Caco-2 (cell line): Measurements from ENCODE around the gene UPP2. TPM values are rescaled to one million over a fixed set of nuclear protein-coding genes. Genes with fewer than 3 reads are reported as not detected.
A peak's percentile ranks its signal among the peaks of the same experiment; 100 is the strongest.

ENCODE experiments used
- BruUV-seq: library from RNA; stranded (reverse); fragments of 400-500 nt; replicated peaks from 2 replicates; lab custom pipeline; 2021; lab: Mats Ljungman, UMichigan
- CTCF ChIA-PET: fragments of 300-600 bp; sonication (Branson Sonifier 250); formaldehyde crosslinking; loops from one replicate; lab custom pipeline; 2022; ENCODE audit warnings: antibody characterized with exemption; lab: Charles Lee
- POLR2A ChIA-PET: fragments of 300-600 bp; sonication (Branson Sonifier 250); formaldehyde crosslinking; loops from one replicate; lab custom pipeline; 2022; ENCODE audit warnings: antibody characterized with exemption; lab: Charles Lee
- DNase-seq, 2 experiments: peaks; one replicate each; pipeline versions ENCODE4 v3.0.0 to v3.0.0-alpha.2; 2020 to 2022
- H3K27me3 ChIP-seq: replicated peaks from 2 replicates; pipeline ENCODE4 v1.6.0; 2011; ENCODE audit warnings: low read length; ENCODE audit not compliant: control insufficient read depth, insufficient read depth
- H3K36me3 ChIP-seq: 2 replicates; pipeline ENCODE4 v1.5.1; 2011; ENCODE audit warnings: low read length; ENCODE audit not compliant: control insufficient read depth, insufficient read depth
- H3K4me1 ChIP-seq: fragments of 250-450 bp; sonication (Bioruptor Pico); 2 replicates; pipeline ENCODE4 v1.5.1; 2020; ENCODE audit warnings: mild to moderate bottlenecking
- H3K4me3 ChIP-seq: 2 replicates; pipeline ENCODE4 v1.5.1; 2011; ENCODE audit warnings: low read depth, mild to moderate bottlenecking, control low read depth, low read length
- H3K9me3 ChIP-seq: fragments of 250-450 bp; sonication (Bioruptor Pico); 2 replicates; pipeline ENCODE4 v1.5.1; 2020; ENCODE audit warnings: mild to moderate bottlenecking, moderate library complexity
- H3K27ac Mint-ChIP-seq: one replicate; pipeline ENCODE4 v1.8.0; 2022; ENCODE audit warnings: mixed read lengths; ENCODE audit not compliant: unreplicated experiment
- H3K27me3 Mint-ChIP-seq: one replicate; pipeline ENCODE4 v1.8.0; 2022; ENCODE audit warnings: mixed read lengths; ENCODE audit not compliant: insufficient read depth, unreplicated experiment
- H3K36me3 Mint-ChIP-seq: one replicate; pipeline ENCODE4 v1.8.0; 2022; ENCODE audit warnings: mild to moderate bottlenecking, mixed read lengths; ENCODE audit not compliant: insufficient read depth, unreplicated experiment
- H3K4me1 Mint-ChIP-seq: one replicate; pipeline ENCODE4 v1.8.0; 2022; ENCODE audit warnings: low read depth, mixed read lengths; ENCODE audit not compliant: unreplicated experiment
- H3K4me3 Mint-ChIP-seq: one replicate; pipeline ENCODE4 v1.8.0; 2022; ENCODE audit warnings: mild to moderate bottlenecking, moderate library complexity, mixed read lengths; ENCODE audit not compliant: unreplicated experiment
- H3K9me3 Mint-ChIP-seq: one replicate; pipeline ENCODE4 v1.8.0; 2022; ENCODE audit warnings: mixed read lengths; ENCODE audit not compliant: unreplicated experiment
- intact Hi-C: fragments of 100-400 bp; cut with micrococcal nuclease; formaldehyde crosslinking; loops from one replicate; pipeline ENCODE4 v1.10.0; 2022; ENCODE audit not compliant: unreplicated experiment
- total RNA-seq: library from RNA; stranded (reverse); gene quantifications from 2 replicates; pipeline ENCODE4 v1.2.3, GENCODE V29; 2022
- TF ChIP-seq, protein P1 (sequence below), 2 experiments: fragments of 200-600 bp in 1 of 2; IDR thresholded peaks; 1 replicate in 1 of 2; 2 replicates in 1 of 2; pipeline versions ENCODE4 v1.5.1 to v1.8.0; 2011 to 2022; ENCODE audit warnings: antibody characterized with exemption in 1 of 2, control low read depth in 1 of 2, inconsistent platforms in 1 of 2, low read depth in 1 of 2, low read length in 1 of 2, mild to moderate bottlenecking in 1 of 2, moderate library complexity in 1 of 2; ENCODE audit not compliant: insufficient read depth in 1 of 2, severe bottlenecking in 1 of 2, unreplicated experiment in 1 of 2

The UPP2 gene
- total RNA-seq, 1 experiment from 2014 or later = not detected

GRCh38 chr2:158174956-158175355 is 73.3 kb downstream of the UPP2 start:
- Mint-ChIP-seq H3K36me3 (no peaks in the 10 kb centered on the region), H3K4me1 (peaks cover 3% of the 10 kb centered on the region), H3K27ac (no peak overlapping the region), H3K27me3 (no peaks in the 10 kb centered on the region), H3K9me3 (no peaks in the 10 kb centered on the region), H3K4me3 (no peak overlapping the region)
- Histone ChIP-seq H3K4me1 (peaks cover 4% of the 10 kb centered on the region; the same call in 1 of the 2 replicates), H3K4me3 (no peak overlapping the region), H3K36me3 (no peaks in the 10 kb centered on the region), H3K9me3 (no peaks in the 10 kb centered on the region), H3K27me3 (no peaks in the 10 kb centered on the region)
- BruUV-seq = no TSS peak
- intact Hi-C loops = no loop called here
- ChIA-PET CTCF (interaction anchor here (0.6 to 3.4 kb wide), 2 partner anchors 141 to 210 kb away, joined by 5 to 11 read pairs; no protein-coding TSS in a partner anchor), POLR2A (no interaction called here)
- no peak for DNase-seq
- TF ChIP-seq, protein P1, sequence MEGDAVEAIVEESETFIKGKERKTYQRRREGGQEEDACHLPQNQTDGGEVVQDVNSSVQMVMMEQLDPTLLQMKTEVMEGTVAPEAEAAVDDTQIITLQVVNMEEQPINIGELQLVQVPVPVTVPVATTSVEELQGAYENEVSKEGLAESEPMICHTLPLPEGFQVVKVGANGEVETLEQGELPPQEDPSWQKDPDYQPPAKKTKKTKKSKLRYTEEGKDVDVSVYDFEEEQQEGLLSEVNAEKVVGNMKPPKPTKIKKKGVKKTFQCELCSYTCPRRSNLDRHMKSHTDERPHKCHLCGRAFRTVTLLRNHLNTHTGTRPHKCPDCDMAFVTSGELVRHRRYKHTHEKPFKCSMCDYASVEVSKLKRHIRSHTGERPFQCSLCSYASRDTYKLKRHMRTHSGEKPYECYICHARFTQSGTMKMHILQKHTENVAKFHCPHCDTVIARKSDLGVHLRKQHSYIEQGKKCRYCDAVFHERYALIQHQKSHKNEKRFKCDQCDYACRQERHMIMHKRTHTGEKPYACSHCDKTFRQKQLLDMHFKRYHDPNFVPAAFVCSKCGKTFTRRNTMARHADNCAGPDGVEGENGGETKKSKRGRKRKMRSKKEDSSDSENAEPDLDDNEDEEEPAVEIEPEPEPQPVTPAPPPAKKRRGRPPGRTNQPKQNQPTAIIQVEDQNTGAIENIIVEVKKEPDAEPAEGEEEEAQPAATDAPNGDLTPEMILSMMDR (IDR thresholded peaks at IDR 0.05; ENCODE audit: insufficient read depth in 1 of 2, low read depth in 1 of 2, low read length in 1 of 2, severe bottlenecking in 1 of 2, unreplicated experiment in 1 of 2) = no peak

DNA sequence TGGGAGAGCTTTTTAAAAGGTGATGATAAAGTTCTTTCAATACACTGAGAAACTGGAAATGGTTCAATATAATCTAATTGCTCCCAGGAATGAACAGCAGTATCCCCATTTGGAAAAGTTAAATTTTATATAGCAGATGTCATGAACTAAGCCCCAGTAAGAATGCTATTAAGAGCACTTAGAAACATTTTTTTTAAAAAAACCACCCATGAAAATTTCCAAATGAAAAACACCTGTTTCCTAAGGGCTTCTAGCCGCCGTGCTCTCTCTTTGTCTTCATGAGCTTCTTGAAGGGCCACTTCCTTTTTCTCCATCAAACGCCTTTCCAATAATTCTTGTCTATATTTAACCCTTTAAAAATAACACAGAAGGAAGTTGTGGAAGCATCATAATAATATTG is 77.0 kb downstream of the UPP2 start:
- H3K4me3 Mint-ChIP-seq = no peak overlapping the region
- H3K36me3 ChIP-seq = no peaks in the 10 kb centered on the region
- H3K27ac Mint-ChIP-seq = no peak overlapping the region

GRCh38 chr2:158179660-158180059 is 78.0 kb downstream of the UPP2 start:
- DNase-seq = no peak

More for the DNA sequence above, 77.0 kb downstream of the UPP2 start:
- DNase-seq = no peak
- Mint-ChIP-seq H3K9me3 (no peaks in the 10 kb centered on the region), H3K36me3 (no peaks in the 10 kb centered on the region), H3K27me3 (no peaks in the 10 kb centered on the region), H3K4me1 (peaks cover 25% of the 10 kb centered on the region)
- ChIA-PET POLR2A (no interaction called here), CTCF (no interaction called here)
- Histone ChIP-seq H3K27me3 (no peaks in the 10 kb centered on the region), H3K4me1 (peaks cover 9% of the 10 kb centered on the region), H3K9me3 (no peaks in the 10 kb centered on the region), H3K4me3 (no peak overlapping the region)
- intact Hi-C loops = loop anchor here (2.0 kb wide), 1 partner anchor 280 kb away; no protein-coding TSS in a partner anchor
- BruUV-seq = no TSS peak
- TF ChIP-seq, protein P1 (IDR thresholded peaks at IDR 0.05; ENCODE audit: insufficient read depth in 1 of 2, low read depth in 1 of 2, low read length in 1 of 2, severe bottlenecking in 1 of 2, unreplicated experiment in 1 of 2) = no peak

More at GRCh38 chr2:158179660-158180059, 78.0 kb downstream of the UPP2 start:
- Histone ChIP-seq H3K36me3 (no peaks in the 10 kb centered on the region), H3K9me3 (no peaks in the 10 kb centered on the region), H3K4me1 (peaks cover 19% of the 10 kb centered on the region), H3K27me3 (no peaks in the 10 kb centered on the region), H3K4me3 (no peak overlapping the region)
- no peak overlapping the region for H3K4me3 Mint-ChIP-seq
- intact Hi-C loops = loop anchor here (2.0 to 10.0 kb wide), 3 partner anchors 135 to 435 kb away; no protein-coding TSS in a partner anchor
- no peaks in the 10 kb centered on the region for H3K36me3 Mint-ChIP-seq
- no peaks in the 10 kb centered on the region for H3K27me3 Mint-ChIP-seq
- TF ChIP-seq, protein P1 (IDR thresholded peaks at IDR 0.05; ENCODE audit: insufficient read depth in 1 of 2, low read depth in 1 of 2, low read length in 1 of 2, severe bottlenecking in 1 of 2, unreplicated experiment in 1 of 2) = peak; percentile 31 to 59
- ChIA-PET POLR2A (no interaction called here), CTCF (interaction anchor here (0.5 to 1.5 kb wide), 7 partner anchors 60 to 575 kb away, joined by 3 to 5 read pairs (median 3); partner anchors contain the start of gene CCDC148)
- H3K27ac Mint-ChIP-seq = no peak overlapping the region
- BruUV-seq = no TSS peak
- peaks cover 25% of the 10 kb centered on the region for H3K4me1 Mint-ChIP-seq
- H3K9me3 Mint-ChIP-seq = no peaks in the 10 kb centered on the region
